ENCODE results near the gene GADD45G.

DNA sequence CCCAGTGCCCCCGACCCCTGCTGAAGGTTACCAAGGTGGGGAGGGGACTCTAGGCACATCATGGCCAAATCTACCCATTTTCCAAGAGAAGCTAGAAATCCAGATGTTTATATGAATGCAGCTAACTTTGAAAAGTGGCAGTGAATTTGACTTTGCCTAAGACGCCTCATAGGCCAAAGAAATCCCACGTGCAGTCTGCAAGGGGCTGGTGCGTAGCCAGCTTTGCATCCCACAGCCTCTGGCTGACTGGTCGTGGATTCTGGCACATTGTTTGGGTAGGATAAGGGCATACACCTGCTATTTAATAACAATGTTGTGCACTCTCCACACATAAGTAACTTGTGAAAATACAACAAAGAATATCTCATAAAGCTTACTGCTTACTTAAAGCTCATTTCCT is 3.5 kb upstream of the GADD45G start:
- TF ChIP-seq POLR2A (IDR thresholded peaks at IDR 0.05; ENCODE audit: low read length) (no peak), GATA1 (IDR thresholded peaks at IDR 0.05; ENCODE audit: low read depth, low read length) (no peak)

Data from erythroblast (primary cell).